ENCODE data around the gene KLF8.
A peak's percentile ranks its signal among the peaks of the same experiment; 100 is the strongest.
"Not testable (repeated sequence)": the region's sequence is repeated elsewhere in the genome, so short reads cannot be mapped to it uniquely, and the experiment has no call there.

Gene KLF8

DNA sequence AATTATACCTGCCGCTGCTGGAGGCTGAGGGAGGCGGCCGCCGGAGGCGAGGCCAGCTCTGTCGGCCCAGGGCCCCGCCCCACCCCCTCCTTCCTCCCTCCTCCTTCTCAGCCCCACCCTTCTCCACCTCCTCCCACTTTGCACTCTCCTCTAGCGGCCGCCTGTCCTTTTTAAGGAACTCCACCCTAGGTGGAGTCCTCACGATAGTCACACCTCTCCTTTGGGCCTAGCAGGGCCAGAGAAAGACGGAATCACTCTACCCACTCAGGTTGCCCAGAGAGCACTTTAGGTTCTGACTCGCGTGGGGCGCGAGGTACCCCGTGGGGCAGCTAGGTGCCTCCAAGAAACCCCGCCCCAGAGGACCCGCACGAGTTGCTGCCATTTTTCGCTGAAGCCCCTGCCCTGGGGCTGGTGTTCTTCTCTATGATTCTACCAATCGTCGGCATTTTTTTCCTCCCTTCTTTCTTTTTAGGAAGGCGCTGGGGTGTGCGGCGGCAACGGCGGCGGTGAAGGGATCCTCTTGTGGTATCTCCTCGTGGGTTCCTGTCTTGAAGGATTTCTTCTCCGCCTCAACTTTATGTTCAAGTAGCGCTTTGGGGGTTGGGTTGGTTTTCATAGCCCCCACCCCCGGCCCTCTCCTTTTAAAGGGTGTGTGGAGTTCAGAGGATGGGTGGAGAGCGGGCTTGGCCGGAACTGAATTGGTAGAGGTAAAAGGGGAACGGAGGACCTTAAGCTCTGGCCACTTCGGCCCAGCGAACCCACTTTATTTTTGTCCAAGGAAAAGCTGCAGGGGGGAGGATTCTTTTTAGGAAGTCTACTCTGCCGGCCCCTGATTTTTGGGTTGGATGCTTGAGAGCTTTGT lies at the start of gene KLF8:
Gene KLF8 (plus strand): TSS at position 136 of the 862 bp plus-strand sequence. CDS start 979 bp downstream, outside the sequence.
- no peak for TF ChIP-seq CTCF (IDR thresholded peaks at IDR 0.05; ENCODE audit: low read depth, low read length)
- DNase-seq (ENCODE audit: extremely low read depth, low read depth) = no peak

GRCh38 chrX:56206945-56207344 lies 25.2 kb upstream of the KLF8 start:
- DNase-seq (ENCODE audit: extremely low read depth, low read depth) = not testable (repeated sequence)

DNA sequence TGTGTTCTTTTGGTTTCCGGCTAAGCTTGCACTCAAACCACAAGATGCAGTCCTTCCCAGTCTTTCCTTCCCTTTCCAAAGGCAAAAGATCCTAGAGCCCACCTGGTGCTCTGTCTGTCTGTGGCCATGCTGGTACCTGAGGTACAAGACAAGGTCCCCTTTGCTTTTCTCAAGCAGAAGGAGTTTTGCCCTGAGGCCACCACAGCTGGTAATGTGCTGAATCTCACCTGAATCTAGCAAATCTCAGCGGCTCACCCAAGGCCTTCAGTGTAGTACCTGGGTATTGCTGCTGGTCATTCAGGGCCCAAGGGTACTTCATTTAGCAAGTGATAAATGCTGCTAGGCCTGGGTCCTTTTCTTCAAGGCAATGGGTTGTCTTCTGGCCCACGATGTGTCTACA lies 20.5 kb upstream of the KLF8 start:
- DNase-seq (ENCODE audit: extremely low read depth, low read depth) = no peak
- TF ChIP-seq CTCF (IDR thresholded peaks at IDR 0.05; ENCODE audit: low read depth, low read length) = no peak

GRCh38 chrX:56216332-56216731 lies 15.8 kb upstream of the KLF8 start:
- no peak for TF ChIP-seq CTCF (IDR thresholded peaks at IDR 0.05; ENCODE audit: low read depth, low read length)
- DNase-seq (ENCODE audit: extremely low read depth, low read depth) = no peak

DNA sequence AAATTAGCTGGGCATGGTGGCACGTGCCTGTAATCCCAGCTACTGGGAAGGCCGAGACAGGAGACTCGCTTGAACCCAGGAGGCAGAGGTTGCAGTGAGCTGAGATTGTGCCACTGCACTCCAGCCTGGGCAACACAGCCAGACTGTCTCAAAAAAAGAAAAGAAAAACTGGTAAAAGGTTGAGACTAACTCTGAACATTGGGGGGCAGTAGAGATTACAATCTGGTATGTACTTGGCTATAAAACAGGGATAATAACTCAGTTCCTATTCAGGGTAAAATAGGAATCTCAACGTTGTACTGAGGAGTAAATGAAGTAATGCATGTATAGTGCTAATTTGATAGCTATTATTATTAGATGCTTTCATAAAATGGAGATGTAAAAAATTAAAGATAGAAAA lies 12.5 kb upstream of the KLF8 start:
- no peak for DNase-seq (ENCODE audit: extremely low read depth, low read depth)
- peak; percentile 24 for TF ChIP-seq CTCF (IDR thresholded peaks at IDR 0.05; ENCODE audit: low read depth, low read length)

- no peak for TF ChIP-seq CTCF (IDR thresholded peaks at IDR 0.05; ENCODE audit: low read depth, low read length)
- no peak for DNase-seq (ENCODE audit: extremely low read depth, low read depth)
Measured at GRCh38 chrX:56221101-56221500, 11.1 kb upstream of the KLF8 start.

GRCh38 chrX:56222473-56223000 lies 9.6 kb upstream of the KLF8 start:
- DNase-seq (ENCODE audit: extremely low read depth, low read depth) = no peak
- TF ChIP-seq CTCF (IDR thresholded peaks at IDR 0.05; ENCODE audit: low read depth, low read length) = no peak
